ENCODE measurements around the gene TCEA3. TPM values are rescaled to one million over a fixed set of nuclear protein-coding genes. Genes with fewer than 3 reads are reported as not detected.

TCEA3 gene
- total RNA-seq, 4 donors from 2014 or later: 20.6 to 70.9 (median 27.8) TPM

DNA sequence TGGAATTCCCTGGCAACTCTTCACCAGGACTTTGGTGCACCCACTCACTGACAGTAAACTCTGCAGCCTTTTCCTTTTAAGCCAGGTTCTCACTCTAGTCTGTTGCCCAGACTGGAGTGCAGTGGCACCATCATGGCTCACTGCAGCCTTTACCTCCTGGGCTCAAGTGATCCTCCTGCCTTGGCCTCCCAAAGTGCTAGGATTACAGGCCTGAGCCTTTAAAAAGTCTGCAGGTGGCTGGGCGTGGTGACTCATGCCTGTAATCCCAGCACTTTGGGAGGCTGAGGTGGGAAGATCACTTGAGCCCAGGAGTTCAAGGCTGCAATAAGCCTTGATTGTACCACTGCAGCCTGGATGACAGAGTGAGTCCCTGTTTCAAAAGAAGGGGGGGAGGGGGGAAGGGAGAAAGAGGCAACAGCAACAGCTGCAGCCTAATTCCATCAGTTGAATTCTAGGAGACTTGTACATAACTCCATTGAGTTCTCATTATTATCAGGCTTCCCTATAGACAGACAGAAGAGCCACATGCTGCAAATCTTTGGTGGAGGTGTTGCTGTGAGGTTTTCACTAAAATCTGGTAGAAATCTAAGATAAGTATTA, 72.4 kb downstream of the TCEA3 start:
- H3K4me1 ChIP-seq: no peaks in the 10 kb centered on the region
- H3K4me3 ChIP-seq: no peak overlapping the region
- no peaks in the 10 kb centered on the region for H3K9me3 ChIP-seq
- no peaks in the 10 kb centered on the region for H3K27me3 ChIP-seq
- intact Hi-C loops (cut with DNase I; ENCODE audit: low total_unique reads): no loop called here
- no peak for DNase-seq
- no peak for TF ChIP-seq POLR2A (IDR thresholded peaks at IDR 0.05)
- TF ChIP-seq, protein P1, sequence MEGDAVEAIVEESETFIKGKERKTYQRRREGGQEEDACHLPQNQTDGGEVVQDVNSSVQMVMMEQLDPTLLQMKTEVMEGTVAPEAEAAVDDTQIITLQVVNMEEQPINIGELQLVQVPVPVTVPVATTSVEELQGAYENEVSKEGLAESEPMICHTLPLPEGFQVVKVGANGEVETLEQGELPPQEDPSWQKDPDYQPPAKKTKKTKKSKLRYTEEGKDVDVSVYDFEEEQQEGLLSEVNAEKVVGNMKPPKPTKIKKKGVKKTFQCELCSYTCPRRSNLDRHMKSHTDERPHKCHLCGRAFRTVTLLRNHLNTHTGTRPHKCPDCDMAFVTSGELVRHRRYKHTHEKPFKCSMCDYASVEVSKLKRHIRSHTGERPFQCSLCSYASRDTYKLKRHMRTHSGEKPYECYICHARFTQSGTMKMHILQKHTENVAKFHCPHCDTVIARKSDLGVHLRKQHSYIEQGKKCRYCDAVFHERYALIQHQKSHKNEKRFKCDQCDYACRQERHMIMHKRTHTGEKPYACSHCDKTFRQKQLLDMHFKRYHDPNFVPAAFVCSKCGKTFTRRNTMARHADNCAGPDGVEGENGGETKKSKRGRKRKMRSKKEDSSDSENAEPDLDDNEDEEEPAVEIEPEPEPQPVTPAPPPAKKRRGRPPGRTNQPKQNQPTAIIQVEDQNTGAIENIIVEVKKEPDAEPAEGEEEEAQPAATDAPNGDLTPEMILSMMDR (IDR thresholded peaks at IDR 0.05): no peak
- no peak overlapping the region for H3K27ac ChIP-seq
- H3K36me3 ChIP-seq: no peaks in the 10 kb centered on the region

DNA sequence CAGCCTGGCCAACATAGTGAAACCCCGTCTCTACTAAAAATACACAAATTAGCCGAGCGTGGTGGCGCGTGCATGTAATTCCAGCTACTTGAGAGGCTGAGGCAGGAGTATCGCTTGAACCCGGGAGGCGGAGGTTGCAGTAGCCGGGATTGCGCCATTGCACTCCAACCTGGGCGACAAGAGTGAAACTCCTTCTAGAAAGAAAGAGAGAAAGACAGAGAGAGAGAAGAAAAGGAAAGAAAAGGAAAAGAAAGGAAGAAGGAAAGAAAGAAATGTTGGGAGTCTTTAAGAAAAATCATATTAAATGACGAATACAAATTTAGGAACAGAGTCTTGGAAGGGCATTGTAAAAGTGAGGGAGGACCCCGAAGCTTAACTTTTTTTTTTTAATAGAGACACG, 78.6 kb downstream of the TCEA3 start:
- H3K36me3 ChIP-seq: no peaks in the 10 kb centered on the region
- DNase-seq: no peak
- no peaks in the 10 kb centered on the region for H3K27me3 ChIP-seq
- no peak overlapping the region for H3K27ac ChIP-seq
- no peak overlapping the region for H3K4me3 ChIP-seq
- peaks cover 0 to 3% of the 10 kb centered on the region in 2 donors for H3K4me1 ChIP-seq
- intact Hi-C loops (cut with DNase I; ENCODE audit: low total_unique reads): loop anchor here (2.0 kb wide), 1 partner anchor 23 kb away; the partner anchor contains the start of gene ZNF436
- H3K9me3 ChIP-seq: no peaks in the 10 kb centered on the region
- TF ChIP-seq, protein P1 (IDR thresholded peaks at IDR 0.05): no peak
- no peak for TF ChIP-seq POLR2A (IDR thresholded peaks at IDR 0.05)

DNA sequence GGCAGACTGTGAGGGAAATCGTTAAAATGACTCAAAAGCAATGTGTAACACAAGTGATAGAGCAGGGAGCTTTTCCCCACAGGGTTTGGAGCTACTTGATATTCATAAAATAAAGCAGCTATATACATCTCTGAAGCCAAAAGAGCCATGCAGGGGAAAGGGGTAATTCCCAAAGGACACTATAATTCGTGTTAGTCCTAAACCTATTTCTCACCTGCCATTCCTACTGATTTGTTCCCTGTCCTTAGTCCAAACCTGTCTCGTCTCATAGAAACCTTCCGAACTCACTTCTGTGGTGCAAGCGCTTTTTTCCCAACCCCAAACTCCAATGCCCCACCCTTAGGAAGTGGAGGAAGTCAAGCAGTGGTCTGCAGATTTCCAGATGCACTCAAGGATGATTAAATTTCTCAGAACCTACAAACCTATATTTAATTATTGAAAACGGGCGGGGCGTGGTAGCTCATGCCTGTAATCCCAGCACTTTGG, 79.5 kb downstream of the TCEA3 start:
- Histone ChIP-seq H3K9me3 (no peaks in the 10 kb centered on the region), H3K36me3 (no peaks in the 10 kb centered on the region), H3K4me1 (peaks cover 0 to 3% of the 10 kb centered on the region in 2 donors), H3K27ac (peak overlapping the region; percentile 95 to 99), H3K27me3 (no peaks in the 10 kb centered on the region), H3K4me3 (peak overlapping the region; percentile 78 to 80)
- TF ChIP-seq POLR2A (IDR thresholded peaks at IDR 0.05): no peak
- TF ChIP-seq, protein P1 (IDR thresholded peaks at IDR 0.05): no peak
- intact Hi-C loops (cut with DNase I; ENCODE audit: low total_unique reads): loop anchor here (2.0 kb wide), 1 partner anchor 24 kb away; the partner anchor contains the start of gene ZNF436
- peak in 1 of 2 donors; percentile 24 for DNase-seq

DNA sequence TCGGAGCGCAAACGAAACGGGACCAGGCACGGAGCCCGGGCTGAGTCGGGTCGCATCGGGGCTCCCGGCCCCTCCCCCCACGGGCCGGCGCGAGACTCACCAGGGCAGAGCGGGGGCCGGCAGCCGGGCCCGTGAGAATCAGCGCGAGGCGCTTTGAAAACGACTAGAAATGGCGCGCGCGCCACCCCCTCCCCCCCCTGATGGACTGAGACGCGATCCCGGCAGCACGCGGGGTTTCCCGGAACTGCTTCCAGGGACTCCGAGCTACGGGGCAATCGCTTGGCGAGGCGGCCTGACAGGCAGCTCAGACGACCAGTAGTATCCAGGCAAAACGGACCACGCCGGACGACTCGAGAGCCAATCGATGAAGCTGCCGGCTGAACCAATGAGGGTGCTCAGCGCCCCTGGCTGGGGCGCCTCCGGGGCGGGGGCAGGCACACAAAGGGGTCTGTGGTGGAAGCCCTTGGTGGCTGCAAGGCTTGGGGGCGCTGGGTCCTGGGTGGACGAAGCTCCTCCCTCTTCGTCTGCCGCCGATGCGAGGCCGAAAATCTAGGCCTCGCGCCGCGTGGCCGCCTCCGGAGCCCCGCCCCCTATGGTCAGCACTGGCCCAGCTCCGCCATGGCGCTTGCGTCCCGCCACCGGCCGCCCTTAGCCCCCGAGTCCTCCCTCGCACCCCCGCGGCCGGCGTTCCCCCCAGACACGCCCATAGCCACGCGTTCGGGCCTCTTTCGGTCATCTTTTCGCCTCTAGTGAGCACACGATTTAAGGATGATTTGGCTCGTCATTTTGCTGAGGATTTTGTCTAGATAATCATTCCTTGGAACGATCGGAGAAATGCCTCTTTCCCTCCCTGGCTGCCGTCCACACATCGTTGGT, 80.2 kb downstream of the TCEA3 start, which contains the start of gene HNRNPR:
TSS of gene HNRNPR (minus strand) at position 174 of the 876 bp plus-strand sequence. CDS start 3,276 bp downstream, outside the sequence.
- Histone ChIP-seq H3K27ac (peak within 1 kb of the TSS; percentile 95 to 99), H3K27me3 (no peaks in the 10 kb centered on the region), H3K4me3 (peak within 1 kb of the TSS; percentile 78 to 80), H3K9me3 (no peaks in the 10 kb centered on the region), H3K4me1 (peaks cover 0 to 3% of the 10 kb centered on the region in 2 donors), H3K36me3 (no peaks in the 10 kb centered on the region)
- intact Hi-C loops (cut with DNase I; ENCODE audit: low total_unique reads): loop anchor here (2.0 kb wide), 1 partner anchor 24 kb away; the partner anchor contains the start of gene ZNF436
- peak; percentile 70 to 94 for TF ChIP-seq POLR2A (IDR thresholded peaks at IDR 0.05)
- TF ChIP-seq, protein P1 (IDR thresholded peaks at IDR 0.05): peak in 2 of 4 experiments; percentile 21 to 24
- DNase-seq: peak; percentile 100

Measured in uterus (tissue), 4 donors.